CD4-positive, alpha-beta T cell treated with Interleukin-10 for 1 hour (primary cell): ENCODE results near the gene SLC5A4.
"Not testable (repeated sequence)": the region's sequence is repeated elsewhere in the genome, so short reads cannot be mapped to it uniquely, and the experiment has no call there.

ENCODE experiments used
- DNase-seq: peaks from one replicate; pipeline ENCODE4 v3.0.0-alpha.2; 2020

SLC5A4 gene

DNA sequence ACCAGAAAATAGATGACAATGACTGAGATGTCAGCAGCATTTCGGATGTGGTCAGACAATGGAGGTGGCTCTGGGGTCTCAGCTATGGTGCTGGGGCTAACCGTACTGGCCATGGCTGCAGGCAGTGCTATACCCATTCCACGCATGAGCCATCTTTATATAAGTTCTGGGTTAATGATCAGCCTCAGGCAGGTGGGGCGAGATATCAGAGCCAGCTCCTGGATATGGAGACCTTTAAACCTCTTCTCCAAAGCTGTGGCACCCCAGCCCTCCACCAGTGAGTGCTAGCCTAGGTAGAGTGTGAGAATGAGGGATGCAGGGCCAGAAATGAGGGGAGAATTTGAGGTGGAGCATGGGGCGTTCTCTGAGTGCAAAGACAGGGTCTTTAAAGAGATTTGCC lies at the start of gene SLC5A4:
TSS of gene SLC5A4 (minus strand) at position 131 of the 400 bp plus-strand sequence. CDS start at position 113, 18 bp downstream.
- DNase-seq = no peak

DNA sequence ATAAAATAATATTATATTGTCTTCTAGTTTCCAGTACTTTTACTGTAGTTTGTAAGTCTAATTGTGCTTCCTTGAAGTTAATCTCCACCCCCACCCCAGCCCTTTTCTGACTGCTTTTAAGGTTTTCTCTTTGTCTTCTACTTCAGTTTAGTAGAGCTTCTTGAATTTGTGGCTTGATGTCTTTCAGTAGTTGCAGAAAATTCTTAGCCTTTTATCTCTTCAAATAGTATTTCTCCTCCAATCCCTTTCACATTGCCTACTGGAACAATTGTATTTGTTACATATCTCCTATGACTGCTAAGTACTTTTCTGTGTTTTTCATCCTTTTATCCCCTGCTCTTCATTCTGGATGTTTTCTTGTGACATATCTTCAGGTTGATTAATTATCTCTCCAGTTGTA lies 38.8 kb upstream of the SLC5A4 start:
- DNase-seq = not testable (repeated sequence)

GRCh38 chr22:32286290-32286840 lies 31.2 kb upstream of the SLC5A4 start:
- no peak for DNase-seq

- DNase-seq = no peak
Measured at GRCh38 chr22:32281072-32281471, 25.9 kb upstream of the SLC5A4 start.

- DNase-seq = not testable (repeated sequence)
Measured at GRCh38 chr22:32275353-32275752, 20.2 kb upstream of the SLC5A4 start.

GRCh38 chr22:32271389-32271788 lies 16.2 kb upstream of the SLC5A4 start:
- DNase-seq = no peak

GRCh38 chr22:32270641-32271369 lies 15.7 kb upstream of the SLC5A4 start:
- no peak for DNase-seq

DNA sequence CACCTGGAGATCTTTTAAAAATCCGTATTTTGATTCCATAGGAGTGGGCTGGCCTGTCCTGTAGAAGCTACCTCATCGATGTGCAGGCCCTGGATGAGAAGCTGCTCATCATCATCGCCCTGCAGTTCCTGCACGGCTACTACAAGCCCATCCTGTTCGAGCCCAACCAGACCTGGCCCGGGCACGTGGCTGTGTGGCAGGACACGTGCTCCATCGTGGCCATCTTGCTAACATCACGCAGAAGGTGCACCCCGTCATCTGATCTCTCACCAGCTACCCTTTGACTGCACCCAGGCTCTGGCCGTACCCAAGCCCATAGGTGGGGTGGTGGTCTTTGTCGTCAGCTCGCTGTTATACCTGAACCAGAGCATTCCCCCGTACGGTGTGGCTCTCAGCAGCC lies 14.2 kb upstream of the SLC5A4 start:
- DNase-seq = no peak

DNA sequence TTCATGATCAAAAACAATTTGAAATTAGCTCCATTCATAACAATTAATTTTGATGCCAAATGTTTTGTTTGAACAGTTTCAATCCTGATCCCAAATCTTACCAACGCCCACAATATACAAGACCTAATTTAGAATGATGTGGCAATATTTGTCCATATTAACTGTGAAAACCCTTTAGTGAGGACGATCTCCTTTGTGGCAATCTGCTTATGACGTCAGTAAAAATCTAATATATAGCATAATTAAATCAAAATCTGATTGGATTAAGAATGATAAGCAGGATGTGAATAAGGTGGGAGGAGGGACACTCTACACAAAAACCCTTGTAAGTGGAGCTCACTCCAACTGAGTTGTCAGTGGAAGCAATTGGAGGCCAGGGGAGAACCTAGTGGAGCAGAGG lies 11.9 kb upstream of the SLC5A4 start:
- DNase-seq = no peak

- DNase-seq = peak; percentile 69
Measured at GRCh38 chr22:32265882-32266767, 11.0 kb upstream of the SLC5A4 start.

GRCh38 chr22:32263678-32264077 lies 8.5 kb upstream of the SLC5A4 start:
- not testable (repeated sequence) for DNase-seq

- DNase-seq = no peak
Measured at GRCh38 chr22:32261306-32261705, 6.2 kb upstream of the SLC5A4 start.

- DNase-seq = no peak
Measured at GRCh38 chr22:32258791-32259190, 3.6 kb upstream of the SLC5A4 start.

DNA sequence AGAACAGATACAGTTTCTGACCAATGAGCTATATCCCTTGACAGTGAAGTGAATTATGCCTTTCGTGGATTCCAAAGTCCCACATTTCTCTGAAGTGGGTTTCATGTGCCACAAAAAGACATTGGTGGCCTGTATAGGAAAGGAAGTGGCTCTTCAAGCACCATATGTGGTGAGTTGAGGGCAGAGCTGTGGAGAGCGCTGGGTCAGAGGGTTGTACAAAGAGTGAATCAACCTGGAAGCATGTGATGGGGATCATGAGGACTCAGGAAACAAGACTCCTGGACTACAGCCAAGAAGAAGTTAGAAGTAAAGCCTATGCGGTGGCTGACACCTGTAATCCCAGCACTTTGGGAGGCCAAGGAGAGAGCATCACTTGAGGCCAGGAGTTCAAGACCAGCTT lies 579 bp upstream of the SLC5A4 start:
- DNase-seq = no peak

DNA sequence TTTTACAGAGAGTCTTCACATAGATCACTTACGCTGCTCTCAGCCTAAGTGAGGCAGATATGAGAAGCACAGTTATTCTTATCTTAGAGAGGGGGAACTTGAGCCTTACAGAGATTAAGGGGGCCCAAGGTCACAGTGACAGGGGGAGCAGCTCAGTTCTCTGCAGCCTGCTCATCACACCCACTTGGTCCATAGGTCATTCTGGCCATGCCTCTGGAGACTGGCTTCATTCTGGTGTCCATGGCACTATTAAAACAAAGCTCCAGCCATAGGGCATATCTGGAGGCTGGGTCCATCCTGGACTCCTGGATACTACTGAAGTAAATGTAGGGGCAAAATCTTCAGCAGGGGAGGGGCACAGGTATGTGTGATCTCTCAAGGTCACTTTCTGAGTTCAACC lies 5.9 kb downstream of the SLC5A4 start:
- DNase-seq = no peak

- no peak for DNase-seq
Measured at GRCh38 chr22:32248276-32248675, 6.9 kb downstream of the SLC5A4 start.

- DNase-seq = no peak
Measured at GRCh38 chr22:32246166-32246565, 9.0 kb downstream of the SLC5A4 start.

DNA sequence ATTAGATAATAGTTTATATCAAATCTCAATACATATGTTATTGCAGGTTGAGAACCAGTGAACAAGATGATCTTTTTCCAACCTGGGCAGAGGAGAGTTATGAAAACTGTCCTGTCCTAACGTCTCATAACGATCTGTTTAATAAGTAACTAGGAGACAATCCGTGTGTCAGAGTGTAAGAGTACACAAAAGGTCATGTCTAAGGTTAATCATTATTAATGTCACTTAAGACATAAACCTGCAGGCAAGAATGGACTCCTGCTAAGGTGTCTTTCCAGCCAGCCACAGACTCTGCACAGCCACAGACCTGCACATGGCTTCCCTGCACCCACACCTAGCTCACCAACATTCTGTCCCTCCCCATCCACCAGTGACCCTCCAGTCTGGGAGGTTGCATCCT lies 10.1 kb downstream of the SLC5A4 start:
- DNase-seq = no peak

DNA sequence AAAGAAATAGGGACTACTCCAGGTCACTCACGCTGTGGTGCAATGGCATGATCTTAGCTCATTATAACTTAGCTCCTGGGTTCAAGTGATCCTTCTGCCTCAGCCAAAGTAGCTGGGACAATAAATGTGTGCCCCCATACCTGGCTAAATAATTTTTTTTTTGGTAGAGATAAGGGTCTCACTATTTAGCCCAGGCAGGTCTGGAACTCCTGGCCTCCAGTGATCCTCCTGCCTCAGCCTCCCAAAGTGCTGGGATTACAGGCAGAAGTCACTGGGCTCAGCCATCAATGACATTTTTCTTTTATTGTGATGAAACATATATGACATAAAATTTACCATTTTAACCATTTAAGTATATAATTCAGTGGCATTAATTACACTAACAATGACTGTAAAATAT lies 10.6 kb downstream of the SLC5A4 start:
- no peak for DNase-seq

- no peak for DNase-seq
Measured at GRCh38 chr22:32240461-32240860, 14.7 kb downstream of the SLC5A4 start.

- no peak for DNase-seq
Measured at GRCh38 chr22:32237906-32238305, 17.2 kb downstream of the SLC5A4 start.

- DNase-seq = no peak
Measured at GRCh38 chr22:32236970-32237369, 18.2 kb downstream of the SLC5A4 start.

DNA sequence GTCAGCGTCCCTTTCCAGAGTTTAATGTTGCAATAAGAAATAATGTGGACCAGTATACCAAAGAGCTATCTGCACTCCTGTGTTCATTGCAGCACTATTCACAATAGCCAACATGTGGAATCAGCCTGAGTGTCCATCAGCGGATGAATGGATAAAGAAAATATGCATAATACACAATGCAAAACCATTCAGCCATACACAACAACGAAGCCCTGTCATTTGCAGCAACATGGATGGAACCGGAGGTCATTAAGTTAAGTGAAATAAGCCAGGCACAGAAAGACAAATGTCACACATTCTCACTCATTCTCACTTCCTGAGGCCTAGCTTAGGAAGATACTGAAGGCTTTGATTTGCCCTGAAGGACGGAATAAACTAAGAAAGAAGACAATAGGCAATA lies 22.1 kb downstream of the SLC5A4 start:
- DNase-seq = no peak
